ENCODE results near the gene DLGAP4.

GRCh38 chr20:36501367-36502006 lies 195.3 kb downstream of the DLGAP4 start:
- TF ChIP-seq CTCF (IDR thresholded peaks at IDR 0.05; ENCODE audit: low read depth, low read length, poor library complexity, severe bottlenecking) (no peak), EZH2phosphoT487 (IDR thresholded peaks at IDR 0.05; ENCODE audit: borderline replicate concordance, low read length) (no peak)

All from DOHH2 (cell line).